ENCODE measurements around the gene CCR6.

CCR6 gene

GRCh38 chr6:167150941-167151549, 28.1 kb downstream of the CCR6 start:
- H3K9me3 ChIP-seq (ENCODE audit: control insufficient read depth, low read length), result no peaks in the 10 kb centered on the region
- no peaks in the 10 kb centered on the region for H3K4me1 ChIP-seq (ENCODE audit: control insufficient read depth, insufficient read depth, low read length, poor library complexity, severe bottlenecking)
- H3K4me3 ChIP-seq (ENCODE audit: insufficient read depth, low read depth, low read length, poor library complexity, severe bottlenecking), result no peak overlapping the region
- no peaks in the 10 kb centered on the region for H3K27me3 ChIP-seq (replicated peaks; ENCODE audit: control insufficient read depth, insufficient read depth, low read length, poor library complexity, severe bottlenecking)
- no peak overlapping the region for H3K27ac ChIP-seq (ENCODE audit: insufficient read depth, low read length, poor library complexity, severe bottlenecking)
- no peaks in the 10 kb centered on the region for H3K36me3 ChIP-seq (ENCODE audit: control insufficient read depth, insufficient read depth, low read length)
- DNase-seq, result no peak

- Histone ChIP-seq H3K27ac (ENCODE audit: insufficient read depth, low read length, poor library complexity, severe bottlenecking) (no peak overlapping the region), H3K4me1 (ENCODE audit: control insufficient read depth, insufficient read depth, low read length, poor library complexity, severe bottlenecking) (no peaks in the 10 kb centered on the region), H3K9me3 (ENCODE audit: control insufficient read depth, low read length) (no peaks in the 10 kb centered on the region), H3K36me3 (ENCODE audit: control insufficient read depth, insufficient read depth, low read length) (no peaks in the 10 kb centered on the region), H3K27me3 (replicated peaks; ENCODE audit: control insufficient read depth, insufficient read depth, low read length, poor library complexity, severe bottlenecking) (no peaks in the 10 kb centered on the region), H3K4me3 (ENCODE audit: insufficient read depth, low read depth, low read length, poor library complexity, severe bottlenecking) (no peak overlapping the region)
- no peak for DNase-seq
These were observed 28.8 kb downstream of the CCR6 start for GRCh38 chr6:167151648-167152047.

GRCh38 chr6:167152862-167153261, 30.0 kb downstream of the CCR6 start:
- Histone ChIP-seq H3K9me3 (ENCODE audit: control insufficient read depth, low read length) (no peaks in the 10 kb centered on the region), H3K36me3 (ENCODE audit: control insufficient read depth, insufficient read depth, low read length) (no peaks in the 10 kb centered on the region), H3K4me1 (ENCODE audit: control insufficient read depth, insufficient read depth, low read length, poor library complexity, severe bottlenecking) (no peaks in the 10 kb centered on the region), H3K4me3 (ENCODE audit: insufficient read depth, low read depth, low read length, poor library complexity, severe bottlenecking) (peak overlapping the region; percentile 37), H3K27ac (ENCODE audit: insufficient read depth, low read length, poor library complexity, severe bottlenecking) (no peak overlapping the region), H3K27me3 (replicated peaks; ENCODE audit: control insufficient read depth, insufficient read depth, low read length, poor library complexity, severe bottlenecking) (no peaks in the 10 kb centered on the region)
- no peak for DNase-seq

GRCh38 chr6:167153521-167153959, 30.6 kb downstream of the CCR6 start:
- Histone ChIP-seq H3K27ac (ENCODE audit: insufficient read depth, low read length, poor library complexity, severe bottlenecking) (no peak overlapping the region), H3K27me3 (replicated peaks; ENCODE audit: control insufficient read depth, insufficient read depth, low read length, poor library complexity, severe bottlenecking) (no peaks in the 10 kb centered on the region), H3K9me3 (ENCODE audit: control insufficient read depth, low read length) (no peaks in the 10 kb centered on the region), H3K4me1 (ENCODE audit: control insufficient read depth, insufficient read depth, low read length, poor library complexity, severe bottlenecking) (no peaks in the 10 kb centered on the region), H3K4me3 (ENCODE audit: insufficient read depth, low read depth, low read length, poor library complexity, severe bottlenecking) (peak overlapping the region; percentile 37), H3K36me3 (ENCODE audit: control insufficient read depth, insufficient read depth, low read length) (no peaks in the 10 kb centered on the region)
- DNase-seq, result peak in 1 of 3 donors; percentile 42

- Histone ChIP-seq H3K27ac (ENCODE audit: insufficient read depth, low read length, poor library complexity, severe bottlenecking) (no peak overlapping the region), H3K9me3 (ENCODE audit: control insufficient read depth, low read length) (no peaks in the 10 kb centered on the region), H3K27me3 (replicated peaks; ENCODE audit: control insufficient read depth, insufficient read depth, low read length, poor library complexity, severe bottlenecking) (no peaks in the 10 kb centered on the region), H3K36me3 (ENCODE audit: control insufficient read depth, insufficient read depth, low read length) (no peaks in the 10 kb centered on the region), H3K4me1 (ENCODE audit: control insufficient read depth, insufficient read depth, low read length, poor library complexity, severe bottlenecking) (no peaks in the 10 kb centered on the region), H3K4me3 (ENCODE audit: insufficient read depth, low read depth, low read length, poor library complexity, severe bottlenecking) (no peak overlapping the region)
- no peak for DNase-seq
These were observed 31.4 kb downstream of the CCR6 start for GRCh38 chr6:167154291-167154690.

GRCh38 chr6:167154895-167155294, 32.0 kb downstream of the CCR6 start:
- Histone ChIP-seq H3K27me3 (replicated peaks; ENCODE audit: control insufficient read depth, insufficient read depth, low read length, poor library complexity, severe bottlenecking) (no peaks in the 10 kb centered on the region), H3K27ac (ENCODE audit: insufficient read depth, low read length, poor library complexity, severe bottlenecking) (no peak overlapping the region), H3K36me3 (ENCODE audit: control insufficient read depth, insufficient read depth, low read length) (no peaks in the 10 kb centered on the region), H3K4me1 (ENCODE audit: control insufficient read depth, insufficient read depth, low read length, poor library complexity, severe bottlenecking) (no peaks in the 10 kb centered on the region), H3K9me3 (ENCODE audit: control insufficient read depth, low read length) (no peaks in the 10 kb centered on the region), H3K4me3 (ENCODE audit: insufficient read depth, low read depth, low read length, poor library complexity, severe bottlenecking) (no peak overlapping the region)
- DNase-seq, result no peak

- Histone ChIP-seq H3K36me3 (ENCODE audit: control insufficient read depth, insufficient read depth, low read length) (no peaks in the 10 kb centered on the region), H3K27ac (ENCODE audit: insufficient read depth, low read length, poor library complexity, severe bottlenecking) (no peak overlapping the region), H3K4me3 (ENCODE audit: insufficient read depth, low read depth, low read length, poor library complexity, severe bottlenecking) (no peak overlapping the region), H3K9me3 (ENCODE audit: control insufficient read depth, low read length) (no peaks in the 10 kb centered on the region), H3K27me3 (replicated peaks; ENCODE audit: control insufficient read depth, insufficient read depth, low read length, poor library complexity, severe bottlenecking) (no peaks in the 10 kb centered on the region), H3K4me1 (ENCODE audit: control insufficient read depth, insufficient read depth, low read length, poor library complexity, severe bottlenecking) (no peaks in the 10 kb centered on the region)
- DNase-seq, result no peak
These were observed 34.5 kb downstream of the CCR6 start for GRCh38 chr6:167157414-167157813.

GRCh38 chr6:167157863-167158262, 35.0 kb downstream of the CCR6 start, which contains the start of gene GPR31:
Gene GPR31, minus strand, starts transcription at chr6:167157980. Its CDS starts 149 bp downstream, at chr6:167157831.
- DNase-seq, result no peak
- H3K36me3 ChIP-seq (ENCODE audit: control insufficient read depth, insufficient read depth, low read length), result no peaks in the 10 kb centered on the region
- no peaks in the 10 kb centered on the region for H3K27me3 ChIP-seq (replicated peaks; ENCODE audit: control insufficient read depth, insufficient read depth, low read length, poor library complexity, severe bottlenecking)
- no peak within 1 kb of the TSS for H3K27ac ChIP-seq (ENCODE audit: insufficient read depth, low read length, poor library complexity, severe bottlenecking)
- no peaks in the 10 kb centered on the region for H3K4me1 ChIP-seq (ENCODE audit: control insufficient read depth, insufficient read depth, low read length, poor library complexity, severe bottlenecking)
- H3K4me3 ChIP-seq (ENCODE audit: insufficient read depth, low read depth, low read length, poor library complexity, severe bottlenecking), result no peak within 1 kb of the TSS
- H3K9me3 ChIP-seq (ENCODE audit: control insufficient read depth, low read length), result no peaks in the 10 kb centered on the region

GRCh38 chr6:167161851-167162467, 39.1 kb downstream of the CCR6 start:
- Histone ChIP-seq H3K4me3 (ENCODE audit: insufficient read depth, low read depth, low read length, poor library complexity, severe bottlenecking) (no peak overlapping the region), H3K27me3 (replicated peaks; ENCODE audit: control insufficient read depth, insufficient read depth, low read length, poor library complexity, severe bottlenecking) (no peaks in the 10 kb centered on the region), H3K36me3 (ENCODE audit: control insufficient read depth, insufficient read depth, low read length) (no peaks in the 10 kb centered on the region), H3K27ac (ENCODE audit: insufficient read depth, low read length, poor library complexity, severe bottlenecking) (no peak overlapping the region), H3K4me1 (ENCODE audit: control insufficient read depth, insufficient read depth, low read length, poor library complexity, severe bottlenecking) (no peaks in the 10 kb centered on the region), H3K9me3 (ENCODE audit: control insufficient read depth, low read length) (no peaks in the 10 kb centered on the region)
- no peak for DNase-seq

GRCh38 chr6:167162591-167162990, 39.7 kb downstream of the CCR6 start:
- H3K4me1 ChIP-seq (ENCODE audit: control insufficient read depth, insufficient read depth, low read length, poor library complexity, severe bottlenecking), result no peaks in the 10 kb centered on the region
- no peak overlapping the region for H3K4me3 ChIP-seq (ENCODE audit: insufficient read depth, low read depth, low read length, poor library complexity, severe bottlenecking)
- no peak for DNase-seq
- H3K27me3 ChIP-seq (replicated peaks; ENCODE audit: control insufficient read depth, insufficient read depth, low read length, poor library complexity, severe bottlenecking), result no peaks in the 10 kb centered on the region
- no peak overlapping the region for H3K27ac ChIP-seq (ENCODE audit: insufficient read depth, low read length, poor library complexity, severe bottlenecking)
- H3K36me3 ChIP-seq (ENCODE audit: control insufficient read depth, insufficient read depth, low read length), result no peaks in the 10 kb centered on the region
- H3K9me3 ChIP-seq (ENCODE audit: control insufficient read depth, low read length), result no peaks in the 10 kb centered on the region

Measured in effector memory CD4-positive, alpha-beta T cell (primary cell).